Measurements from ENCODE around the gene CENPS. TPM values are rescaled to one million over a fixed set of nuclear protein-coding genes. Genes with fewer than 3 reads are reported as not detected.
"Not testable (repeated sequence)": the region's sequence is repeated elsewhere in the genome, so short reads cannot be mapped to it uniquely, and the experiment has no call there.

Gene CENPS
- total RNA-seq, 1 donor from 2014 or later: 2.6 TPM

- peaks cover 20 to 23% (median 22%) of the 10 kb centered on the region in 3 donors for H3K36me3 ChIP-seq (ENCODE audit: control insufficient read depth in 3 of 3, insufficient read depth in 3 of 3, low read length in 3 of 3)
- no peaks in the 10 kb centered on the region for H3K27me3 ChIP-seq (ENCODE audit: control insufficient read depth in 3 of 3, insufficient read depth in 3 of 3, low read length in 3 of 3)
- H3K4me3 ChIP-seq (ENCODE audit: low read length in 3 of 3): no peak overlapping the region
- no peaks in the 10 kb centered on the region for H3K9me3 ChIP-seq (ENCODE audit: control insufficient read depth in 3 of 3, low read length in 3 of 3)
- no peak overlapping the region for H3K9ac ChIP-seq (ENCODE audit: low read depth in 1 of 3, low read length in 3 of 3)
- H3K27ac ChIP-seq (ENCODE audit: low read depth, low read length): no peak overlapping the region
- H3K4me1 ChIP-seq (ENCODE audit: control insufficient read depth in 3 of 3, insufficient read depth in 3 of 3, low read length in 3 of 3): no peaks in the 10 kb centered on the region
These were observed 29.0 kb downstream of the CENPS start for GRCh38 chr1:10459184-10459583.

GRCh38 chr1:10467078-10467477, 36.8 kb downstream of the CENPS start:
- H3K9me3 ChIP-seq (ENCODE audit: control insufficient read depth in 3 of 3, low read length in 3 of 3): no peaks in the 10 kb centered on the region
- no peak overlapping the region for H3K9ac ChIP-seq (ENCODE audit: low read depth in 1 of 3, low read length in 3 of 3)
- H3K27me3 ChIP-seq (ENCODE audit: control insufficient read depth in 3 of 3, insufficient read depth in 3 of 3, low read length in 3 of 3): no peaks in the 10 kb centered on the region
- H3K36me3 ChIP-seq (ENCODE audit: control insufficient read depth in 3 of 3, insufficient read depth in 3 of 3, low read length in 3 of 3): peaks cover 43 to 57% (median 50%) of the 10 kb centered on the region in 3 donors
- H3K27ac ChIP-seq (ENCODE audit: low read depth, low read length): no peak overlapping the region
- H3K4me3 ChIP-seq (ENCODE audit: low read length in 3 of 3): no peak overlapping the region
- H3K4me1 ChIP-seq (ENCODE audit: control insufficient read depth in 3 of 3, insufficient read depth in 3 of 3, low read length in 3 of 3): peaks cover 10% of the 10 kb centered on the region in 3 donors

GRCh38 chr1:10470043-10470442, 39.8 kb downstream of the CENPS start:
- no peak overlapping the region for H3K9ac ChIP-seq (ENCODE audit: low read depth in 1 of 3, low read length in 3 of 3)
- H3K4me3 ChIP-seq (ENCODE audit: low read length in 3 of 3): no peak overlapping the region
- no peaks in the 10 kb centered on the region for H3K27me3 ChIP-seq (ENCODE audit: control insufficient read depth in 3 of 3, insufficient read depth in 3 of 3, low read length in 3 of 3)
- peaks cover 23 to 36% (median 31%) of the 10 kb centered on the region in 3 donors for H3K36me3 ChIP-seq (ENCODE audit: control insufficient read depth in 3 of 3, insufficient read depth in 3 of 3, low read length in 3 of 3)
- H3K27ac ChIP-seq (ENCODE audit: low read depth, low read length): no peak overlapping the region
- H3K4me1 ChIP-seq (ENCODE audit: control insufficient read depth in 3 of 3, insufficient read depth in 3 of 3, low read length in 3 of 3): peaks cover 10 to 15% (median 12%) of the 10 kb centered on the region in 3 donors
- no peaks in the 10 kb centered on the region for H3K9me3 ChIP-seq (ENCODE audit: control insufficient read depth in 3 of 3, low read length in 3 of 3)

GRCh38 chr1:10471411-10472219, 41.4 kb downstream of the CENPS start:
- H3K27ac ChIP-seq (ENCODE audit: low read depth, low read length): peak overlapping the region; percentile 39
- H3K4me1 ChIP-seq (ENCODE audit: control insufficient read depth in 3 of 3, insufficient read depth in 3 of 3, low read length in 3 of 3): peaks cover 22 to 31% (median 24%) of the 10 kb centered on the region in 3 donors
- H3K36me3 ChIP-seq (ENCODE audit: control insufficient read depth in 3 of 3, insufficient read depth in 3 of 3, low read length in 3 of 3): peaks cover 17 to 22% (median 22%) of the 10 kb centered on the region in 3 donors
- peak overlapping the region; percentile 91 to 95 (median 93) for H3K4me3 ChIP-seq (ENCODE audit: low read length in 3 of 3)
- peak overlapping the region; percentile 73 to 87 (median 85) for H3K9ac ChIP-seq (ENCODE audit: low read depth in 1 of 3, low read length in 3 of 3)
- no peaks in the 10 kb centered on the region for H3K27me3 ChIP-seq (ENCODE audit: control insufficient read depth in 3 of 3, insufficient read depth in 3 of 3, low read length in 3 of 3)
- H3K9me3 ChIP-seq (ENCODE audit: control insufficient read depth in 3 of 3, low read length in 3 of 3): no peaks in the 10 kb centered on the region

- H3K9ac ChIP-seq (ENCODE audit: low read depth in 1 of 3, low read length in 3 of 3): peak within 1 kb of the TSS; percentile 73 to 87 (median 85)
- H3K27me3 ChIP-seq (ENCODE audit: control insufficient read depth in 3 of 3, insufficient read depth in 3 of 3, low read length in 3 of 3): no peaks in the 10 kb centered on the region
- peak within 1 kb of the TSS; percentile 91 to 95 (median 93) for H3K4me3 ChIP-seq (ENCODE audit: low read length in 3 of 3)
- H3K9me3 ChIP-seq (ENCODE audit: control insufficient read depth in 3 of 3, low read length in 3 of 3): no peaks in the 10 kb centered on the region
- H3K27ac ChIP-seq (ENCODE audit: low read depth, low read length): peak within 1 kb of the TSS; percentile 39
- H3K36me3 ChIP-seq (ENCODE audit: control insufficient read depth in 3 of 3, insufficient read depth in 3 of 3, low read length in 3 of 3): peaks cover 16 to 17% (median 16%) of the 10 kb centered on the region in 3 donors
- H3K4me1 ChIP-seq (ENCODE audit: control insufficient read depth in 3 of 3, insufficient read depth in 3 of 3, low read length in 3 of 3): peaks cover 22 to 34% (median 24%) of the 10 kb centered on the region in 3 donors
These were observed 42.2 kb downstream of the CENPS start, which contains the start of gene DFFA for GRCh38 chr1:10472220-10473144. DFFA (minus strand) TSS chr1:10472529; CDS start chr1:10472458, 71 bp downstream.

- Histone ChIP-seq H3K4me1 (ENCODE audit: control insufficient read depth in 3 of 3, insufficient read depth in 3 of 3, low read length in 3 of 3) (peaks cover 22 to 34% (median 25%) of the 10 kb centered on the region in 3 donors), H3K4me3 (ENCODE audit: low read length in 3 of 3) (peak overlapping the region in 1 of 3 donors; percentile 95), H3K27ac (ENCODE audit: low read depth, low read length) (no peak overlapping the region), H3K9me3 (ENCODE audit: control insufficient read depth in 3 of 3, low read length in 3 of 3) (no peaks in the 10 kb centered on the region), H3K27me3 (ENCODE audit: control insufficient read depth in 3 of 3, insufficient read depth in 3 of 3, low read length in 3 of 3) (no peaks in the 10 kb centered on the region), H3K36me3 (ENCODE audit: control insufficient read depth in 3 of 3, insufficient read depth in 3 of 3, low read length in 3 of 3) (peaks cover 9 to 10% (median 10%) of the 10 kb centered on the region in 3 donors), H3K9ac (ENCODE audit: low read depth in 1 of 3, low read length in 3 of 3) (no peak overlapping the region)
These were observed 43.0 kb downstream of the CENPS start for GRCh38 chr1:10473145-10473765.

- H3K4me1 ChIP-seq (ENCODE audit: control insufficient read depth in 3 of 3, insufficient read depth in 3 of 3, low read length in 3 of 3): peaks cover 22 to 34% (median 25%) of the 10 kb centered on the region in 3 donors
- peak overlapping the region in 1 of 3 donors; percentile 90 for H3K9ac ChIP-seq (ENCODE audit: low read depth in 1 of 3, low read length in 3 of 3)
- H3K36me3 ChIP-seq (ENCODE audit: control insufficient read depth in 3 of 3, insufficient read depth in 3 of 3, low read length in 3 of 3); H3K27me3 ChIP-seq (ENCODE audit: control insufficient read depth in 3 of 3, insufficient read depth in 3 of 3, low read length in 3 of 3); H3K27ac ChIP-seq (ENCODE audit: low read depth, low read length); H3K9me3 ChIP-seq (ENCODE audit: control insufficient read depth in 3 of 3, low read length in 3 of 3): not testable (repeated sequence)
- H3K4me3 ChIP-seq (ENCODE audit: low read length in 3 of 3): peak overlapping the region; percentile 88 to 94 (median 90)
These were observed 44.0 kb downstream of the CENPS start for GRCh38 chr1:10474309-10474612.

GRCh38 chr1:10474613-10475507, 44.6 kb downstream of the CENPS start, which contains the start of gene PEX14:
PEX14 (plus strand) TSS chr1:10474950; CDS start chr1:10474967, 17 bp downstream.
- Histone ChIP-seq H3K27me3 (ENCODE audit: control insufficient read depth in 3 of 3, insufficient read depth in 3 of 3, low read length in 3 of 3) (no peaks in the 10 kb centered on the region), H3K4me1 (ENCODE audit: control insufficient read depth in 3 of 3, insufficient read depth in 3 of 3, low read length in 3 of 3) (peaks cover 22 to 34% (median 25%) of the 10 kb centered on the region in 3 donors), H3K36me3 (ENCODE audit: control insufficient read depth in 3 of 3, insufficient read depth in 3 of 3, low read length in 3 of 3) (no peaks in the 10 kb centered on the region), H3K9me3 (ENCODE audit: control insufficient read depth in 3 of 3, low read length in 3 of 3) (no peaks in the 10 kb centered on the region), H3K27ac (ENCODE audit: low read depth, low read length) (peak within 1 kb of the TSS; percentile 28), H3K4me3 (ENCODE audit: low read length in 3 of 3) (peak within 1 kb of the TSS; percentile 88 to 94 (median 90)), H3K9ac (ENCODE audit: low read depth in 1 of 3, low read length in 3 of 3) (peak within 1 kb of the TSS; percentile 85 to 90 (median 86))

- Histone ChIP-seq H3K27me3 (ENCODE audit: control insufficient read depth in 3 of 3, insufficient read depth in 3 of 3, low read length in 3 of 3) (no peaks in the 10 kb centered on the region), H3K4me3 (ENCODE audit: low read length in 3 of 3) (peak overlapping the region; percentile 88 to 94 (median 90)), H3K9me3 (ENCODE audit: control insufficient read depth in 3 of 3, low read length in 3 of 3) (no peaks in the 10 kb centered on the region), H3K36me3 (ENCODE audit: control insufficient read depth in 3 of 3, insufficient read depth in 3 of 3, low read length in 3 of 3) (no peaks in the 10 kb centered on the region), H3K4me1 (ENCODE audit: control insufficient read depth in 3 of 3, insufficient read depth in 3 of 3, low read length in 3 of 3) (peaks cover 22 to 34% (median 25%) of the 10 kb centered on the region in 3 donors), H3K27ac (ENCODE audit: low read depth, low read length) (peak overlapping the region; percentile 28), H3K9ac (ENCODE audit: low read depth in 1 of 3, low read length in 3 of 3) (peak overlapping the region; percentile 85 to 90 (median 86))
These were observed 45.3 kb downstream of the CENPS start for GRCh38 chr1:10475510-10475909.
